GM18507 (cell line): ENCODE measurements around the gene POF1B.
"Not testable (repeated sequence)": the region's sequence is repeated elsewhere in the genome, so short reads cannot be mapped to it uniquely, and the experiment has no call there.

Source experiments
- DNase-seq: peaks from one replicate; pipeline ENCODE4 v3.0.0; 2011; ENCODE audit warnings: low read depth; ENCODE audit not compliant: insufficient read length; ENCODE audit errors: extremely low spot score
- FAIRE-seq: peaks from 2 replicates; lab custom pipeline; 2011; peaks lifted over from hg19 to GRCh38; lab: Jason Lieb, UNC

The POF1B gene, protein sequence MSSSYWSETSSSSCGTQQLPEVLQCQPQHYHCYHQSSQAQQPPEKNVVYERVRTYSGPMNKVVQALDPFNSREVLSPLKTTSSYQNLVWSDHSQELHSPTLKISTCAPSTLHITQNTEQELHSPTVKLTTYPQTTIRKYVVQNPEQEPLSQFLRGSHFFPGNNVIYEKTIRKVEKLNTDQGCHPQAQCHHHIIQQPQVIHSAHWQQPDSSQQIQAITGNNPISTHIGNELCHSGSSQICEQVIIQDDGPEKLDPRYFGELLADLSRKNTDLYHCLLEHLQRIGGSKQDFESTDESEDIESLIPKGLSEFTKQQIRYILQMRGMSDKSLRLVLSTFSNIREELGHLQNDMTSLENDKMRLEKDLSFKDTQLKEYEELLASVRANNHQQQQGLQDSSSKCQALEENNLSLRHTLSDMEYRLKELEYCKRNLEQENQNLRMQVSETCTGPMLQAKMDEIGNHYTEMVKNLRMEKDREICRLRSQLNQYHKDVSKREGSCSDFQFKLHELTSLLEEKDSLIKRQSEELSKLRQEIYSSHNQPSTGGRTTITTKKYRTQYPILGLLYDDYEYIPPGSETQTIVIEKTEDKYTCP

DNA sequence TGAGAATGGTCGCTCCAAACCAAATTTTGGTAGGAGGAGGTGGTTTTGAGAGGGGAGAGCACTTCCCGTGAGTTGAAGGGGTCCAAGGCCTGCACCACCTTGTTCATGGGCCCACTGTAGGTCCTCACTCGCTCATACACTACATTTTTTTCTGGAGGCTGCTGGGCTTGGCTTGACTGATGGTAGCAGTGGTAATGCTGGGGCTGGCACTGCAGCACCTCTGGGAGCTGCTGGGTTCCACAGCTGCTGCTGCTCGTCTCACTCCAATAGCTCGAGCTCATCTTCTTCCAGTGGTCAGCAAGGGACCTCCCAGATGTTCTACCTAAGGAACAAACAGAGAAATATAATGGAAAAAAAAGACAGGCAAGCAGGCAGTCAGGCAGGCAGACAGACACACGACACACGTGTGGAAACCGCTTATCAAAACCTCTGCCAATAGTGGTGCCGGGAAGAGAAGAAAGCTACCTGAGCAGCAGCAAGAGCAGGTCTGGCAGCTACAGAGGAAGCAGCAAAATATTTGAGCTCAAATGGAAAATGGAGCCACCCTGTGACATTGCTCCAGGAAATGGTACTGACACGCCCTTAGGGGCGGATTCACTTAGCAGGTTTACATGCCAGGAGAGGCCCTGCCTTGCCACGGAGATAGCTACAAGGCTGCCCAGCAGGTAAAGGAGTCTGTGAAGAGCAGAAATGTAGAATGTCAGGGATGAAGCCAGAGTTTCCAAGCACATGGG lies at the start of gene POF1B:
Gene POF1B, minus strand, starts transcription at position 492 of the 734 bp plus-strand sequence. Its CDS starts 211 bp downstream, at position 281.
- FAIRE-seq (no peak), DNase-seq (no peak)

DNA sequence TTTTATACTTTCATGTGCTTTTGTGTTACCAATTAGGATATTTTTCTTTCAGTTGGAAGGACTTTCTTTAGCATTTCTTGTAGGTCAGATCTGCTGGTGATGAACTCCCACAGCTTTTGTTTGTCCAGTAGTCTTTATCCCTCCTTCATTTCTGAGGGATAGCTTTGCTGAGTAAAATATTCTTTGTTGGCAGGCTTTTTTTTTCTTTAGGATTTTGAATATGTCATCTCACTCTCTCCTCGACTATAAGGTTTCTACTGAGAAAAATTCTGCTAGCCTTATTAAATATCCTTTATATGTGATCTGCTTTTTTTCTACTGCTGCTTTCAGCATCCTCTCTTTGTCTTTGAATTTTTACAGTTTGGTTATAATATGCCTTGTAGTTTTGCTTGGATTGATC lies 49.6 kb upstream of the POF1B start:
- DNase-seq (no peak), FAIRE-seq (no peak)

DNA sequence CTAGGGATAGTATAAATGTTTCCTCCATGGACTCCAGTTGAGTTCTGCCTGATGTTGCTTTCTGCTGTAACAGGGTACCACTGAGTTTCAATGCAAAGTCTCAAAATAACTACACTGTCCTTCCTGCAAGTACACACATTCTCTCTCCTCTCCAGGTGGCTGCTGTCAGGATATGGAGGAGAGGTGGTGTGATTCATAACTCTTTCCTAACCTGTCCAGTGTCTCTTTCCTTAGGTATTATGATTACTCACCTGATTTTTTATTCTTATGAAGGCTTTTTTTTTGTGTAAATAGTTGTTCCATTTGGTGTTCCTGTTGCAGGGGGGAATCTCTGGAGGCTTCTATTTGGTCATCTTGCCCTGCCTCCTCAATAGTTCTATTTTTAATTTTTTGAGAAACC lies 39.8 kb upstream of the POF1B start:
- DNase-seq (no peak), FAIRE-seq (no peak)

DNA sequence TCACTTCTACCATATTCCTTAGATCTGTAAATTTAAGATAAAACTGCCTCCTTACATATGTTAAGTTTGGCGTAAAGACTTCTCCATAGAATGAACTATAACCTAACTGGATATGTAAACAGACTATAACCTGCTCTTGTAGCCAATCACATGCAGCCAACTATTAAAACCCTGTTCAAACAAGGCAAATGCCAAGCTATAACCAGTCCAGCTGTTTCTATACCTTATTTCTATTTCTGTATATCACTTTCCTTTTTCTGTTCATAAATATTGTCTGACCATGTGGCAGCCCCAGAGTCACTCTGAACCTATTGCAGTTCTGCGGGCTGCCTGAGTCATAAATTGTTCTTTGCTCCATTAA lies 12.4 kb upstream of the POF1B start:
- FAIRE-seq (no peak), DNase-seq (no peak)

DNA sequence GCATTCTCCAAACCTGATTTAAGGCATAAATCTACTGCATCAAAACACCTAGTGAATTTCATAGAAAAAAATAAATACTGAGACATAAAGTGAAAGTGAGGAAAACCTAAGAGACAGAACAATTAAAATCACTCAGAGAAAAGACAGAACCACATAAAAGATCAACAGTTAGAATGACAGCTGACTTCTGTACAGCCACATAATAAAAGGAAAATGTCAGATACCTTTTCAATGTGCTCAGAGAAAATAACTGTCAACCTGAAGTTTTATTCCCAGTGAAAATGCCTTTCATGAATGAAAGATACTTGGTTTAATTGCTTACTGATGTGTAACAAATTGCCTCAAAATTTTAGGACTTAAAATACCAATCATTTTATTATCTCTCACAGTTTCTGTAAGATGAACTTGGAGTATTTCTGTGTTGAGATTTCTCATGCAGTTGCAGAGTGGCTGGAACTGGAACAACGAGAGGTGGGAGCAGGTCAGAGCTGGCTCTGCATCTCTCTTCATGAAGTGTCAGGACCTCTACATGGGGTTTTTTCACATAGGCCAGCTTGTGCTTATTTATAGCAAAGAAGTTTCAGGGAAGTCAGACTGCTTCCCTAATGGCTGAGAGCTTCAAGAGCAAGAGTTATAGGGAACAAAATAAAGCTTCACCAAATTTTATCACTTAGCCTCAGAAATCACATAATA lies 11.9 kb upstream of the POF1B start:
- DNase-seq (no peak), FAIRE-seq (no peak)

DNA sequence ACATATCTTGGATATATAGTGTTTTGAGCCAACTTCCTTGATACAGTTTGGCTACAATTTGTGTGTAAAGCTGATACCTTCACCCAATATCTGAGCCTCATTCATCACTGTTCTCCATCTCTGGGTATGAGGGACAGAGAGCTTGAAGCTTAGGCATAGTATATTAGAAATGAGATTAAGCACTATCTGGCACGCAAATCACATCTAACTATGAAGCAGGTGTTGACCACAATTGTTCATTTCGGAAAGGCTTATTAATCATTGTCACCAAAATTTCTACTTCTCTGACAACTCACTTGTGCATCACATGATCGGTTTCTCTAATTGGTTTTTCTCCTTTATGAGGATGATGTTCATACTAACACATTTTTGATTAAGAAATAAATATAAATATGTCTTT lies 2.1 kb upstream of the POF1B start:
- FAIRE-seq (no peak), DNase-seq (no peak)

DNA sequence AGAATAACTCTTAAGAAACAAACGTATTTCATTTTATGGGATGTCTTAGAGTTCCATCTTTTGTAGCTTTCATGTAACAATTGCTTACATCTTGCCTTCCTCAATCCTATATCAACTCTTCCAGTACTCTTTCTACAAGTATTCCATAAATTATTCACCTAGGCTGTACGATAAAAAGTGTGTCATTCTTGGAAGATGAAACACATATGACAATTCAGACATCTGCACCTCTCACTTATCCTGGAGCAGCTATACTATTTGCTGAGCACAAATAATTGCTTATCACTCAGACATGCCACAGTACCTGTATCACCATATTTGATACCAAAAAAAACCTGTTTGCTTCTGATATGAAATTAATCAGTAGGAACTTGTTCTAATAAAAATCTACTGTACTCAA lies 1.0 kb downstream of the POF1B start:
- DNase-seq (no peak), FAIRE-seq (no peak)

DNA sequence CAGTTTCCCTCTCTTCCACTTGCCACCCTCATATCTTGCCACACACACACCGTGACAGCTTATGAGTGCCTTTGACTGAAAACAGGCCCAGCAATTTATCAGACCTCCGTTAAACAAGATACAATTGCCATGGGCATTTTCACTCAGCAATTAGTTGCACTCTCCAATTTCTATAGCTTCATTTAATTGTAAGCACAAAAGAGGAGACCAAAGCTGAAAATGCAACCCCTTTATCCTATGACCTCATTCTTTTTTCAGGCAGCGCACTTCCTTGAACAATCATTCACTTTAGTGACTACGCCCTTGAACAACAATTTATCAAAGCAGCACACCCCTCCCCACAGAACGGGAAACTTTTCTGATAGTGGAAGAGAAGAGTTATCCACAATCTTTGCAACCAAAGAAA lies 4.1 kb downstream of the POF1B start:
- DNase-seq = no peak
- peak; percentile 18 for FAIRE-seq

DNA sequence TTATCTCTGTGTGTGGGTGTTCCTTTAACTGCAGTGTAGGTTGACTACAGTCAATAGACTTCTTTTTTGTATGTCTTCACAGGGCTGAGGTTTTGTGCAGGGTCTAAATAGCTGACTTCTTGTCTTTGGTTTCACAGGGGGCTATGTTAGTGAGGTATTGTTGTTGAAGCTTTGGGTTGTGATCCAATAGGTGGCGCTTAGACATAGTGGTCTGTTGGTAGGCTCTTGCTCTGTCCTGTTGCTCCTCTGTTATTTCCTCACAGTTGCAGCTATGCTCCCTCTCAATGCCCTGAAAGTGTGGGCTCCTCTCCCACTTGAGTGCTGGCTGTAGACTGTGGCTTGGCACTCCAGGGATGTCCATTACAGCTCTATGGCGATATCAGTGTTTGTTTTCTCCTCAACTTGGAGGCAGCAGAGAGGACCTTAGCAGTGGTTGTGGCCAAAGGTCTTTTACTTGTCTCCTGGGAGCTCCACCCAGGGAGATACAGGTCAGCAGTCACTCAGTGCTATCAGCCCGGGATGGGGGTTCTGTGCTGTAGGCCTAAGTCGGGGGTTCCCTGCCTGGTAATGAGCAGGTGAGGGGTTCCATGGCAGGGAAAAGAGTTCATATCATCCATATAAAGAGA lies 14.0 kb downstream of the POF1B start:
- FAIRE-seq (no peak), DNase-seq (no peak)

DNA sequence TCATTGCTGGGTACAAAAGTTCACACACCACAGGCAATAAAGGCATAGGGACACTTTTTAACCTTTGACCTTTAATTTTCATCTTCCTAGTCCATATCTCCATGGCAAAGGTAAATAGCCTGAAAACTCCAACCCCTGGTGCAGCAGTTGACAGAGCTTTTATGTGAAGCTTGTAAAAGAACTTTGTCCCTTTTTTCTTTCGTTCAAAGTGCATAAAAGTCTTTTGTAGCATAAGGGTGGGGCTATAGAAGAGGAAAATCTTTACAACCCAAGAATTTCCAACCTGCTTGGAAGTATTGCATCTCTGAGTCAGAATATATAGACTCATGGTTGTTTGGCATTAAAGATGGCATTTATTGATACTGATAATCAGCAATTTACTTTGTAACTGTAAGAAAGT lies 20.4 kb downstream of the POF1B start:
- FAIRE-seq = no peak
- no peak for DNase-seq

DNA sequence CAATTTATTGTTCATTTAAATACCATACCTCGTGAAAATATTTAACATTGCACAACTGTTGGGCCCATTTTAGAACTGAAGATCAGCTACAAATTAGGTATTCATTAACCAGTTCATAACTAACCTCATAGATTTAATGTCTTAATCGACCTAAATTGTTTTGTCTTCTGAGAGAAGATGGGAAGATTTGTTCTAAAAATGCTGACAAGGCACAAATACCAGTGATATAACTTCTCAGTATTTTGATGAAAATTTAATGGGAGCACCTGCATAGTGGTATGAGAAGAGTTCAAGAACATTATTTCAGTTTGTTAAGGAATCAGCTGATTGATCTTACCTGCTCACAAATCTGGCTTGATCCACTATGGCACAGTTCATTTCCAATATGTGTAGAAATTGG lies 33.9 kb downstream of the POF1B start:
- FAIRE-seq (no peak), DNase-seq (no peak)

DNA sequence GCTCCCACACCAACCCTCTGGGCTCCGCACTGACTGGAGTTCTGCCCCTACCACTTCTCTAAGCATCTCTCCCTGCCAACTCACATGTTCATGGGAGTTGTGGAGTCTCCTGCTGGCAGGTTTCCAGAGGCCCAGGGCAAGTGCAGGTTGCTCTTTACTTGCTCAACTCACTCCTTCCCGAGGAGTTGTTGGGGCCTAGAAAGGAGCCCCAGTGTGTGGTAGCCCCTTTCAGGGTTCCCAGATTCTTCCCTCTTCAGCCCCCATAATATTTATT lies 52.5 kb downstream of the POF1B start:
- DNase-seq (no peak), FAIRE-seq (no peak)

DNA sequence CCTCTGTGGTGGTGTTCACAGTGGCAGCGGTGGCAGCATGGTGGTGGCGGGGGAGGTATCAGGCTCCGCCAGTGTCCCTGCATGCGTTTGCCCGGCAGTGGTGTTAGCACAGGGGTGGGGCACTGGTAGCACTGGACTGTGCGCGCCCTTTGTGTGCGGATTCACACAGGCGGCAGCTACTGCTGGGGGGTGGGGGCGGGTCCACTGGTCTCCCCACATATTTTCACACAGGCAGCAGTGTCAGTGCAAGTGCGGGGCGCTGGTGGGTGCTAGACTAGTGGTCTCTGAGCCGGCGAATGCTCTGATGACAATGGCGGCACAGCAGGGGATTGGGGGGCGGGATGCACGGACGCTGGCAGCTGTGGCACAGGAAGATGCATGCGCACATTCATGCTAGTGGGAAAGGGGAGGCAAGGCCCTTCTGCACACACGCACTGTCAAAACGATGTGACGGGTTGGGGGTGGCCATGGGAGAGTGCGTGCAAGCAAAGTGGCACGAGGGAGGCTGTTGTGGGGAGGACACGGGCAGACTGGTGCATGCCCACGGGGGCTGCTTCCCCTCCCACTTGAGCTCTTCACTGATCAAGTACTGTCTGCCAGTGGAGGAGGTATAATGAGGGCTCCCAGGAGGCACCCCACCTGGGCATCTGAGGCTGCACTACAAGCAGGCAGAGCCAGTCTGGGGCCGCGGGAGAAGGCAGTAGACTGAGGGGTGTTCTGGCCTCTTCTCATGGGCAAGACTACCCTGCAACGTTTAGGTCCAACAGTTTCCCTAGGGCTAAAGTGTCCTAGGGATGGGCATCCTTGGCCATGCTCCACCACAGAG lies 53.0 kb downstream of the POF1B start:
- FAIRE-seq = no peak
- DNase-seq = no peak

DNA sequence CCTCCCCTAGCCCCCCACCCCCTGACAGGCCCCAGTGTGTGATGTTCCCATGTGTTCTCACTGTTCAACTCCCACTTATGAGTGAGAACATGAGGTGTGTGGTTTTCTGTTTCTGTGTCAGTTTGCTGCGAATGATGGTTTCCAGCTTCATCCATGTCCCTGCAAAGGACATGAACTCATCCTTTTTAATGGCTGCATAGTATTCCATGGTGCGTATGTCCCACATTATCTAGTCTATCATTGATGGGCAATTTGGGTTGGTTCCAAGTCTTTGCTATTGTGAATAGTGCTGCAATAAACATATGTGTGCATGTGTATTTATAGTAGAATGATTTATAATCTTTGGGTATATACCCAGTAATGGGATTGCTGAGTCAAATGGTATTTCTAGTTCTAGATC lies 68.1 kb downstream of the POF1B start:
- not testable (repeated sequence) for FAIRE-seq, DNase-seq

DNA sequence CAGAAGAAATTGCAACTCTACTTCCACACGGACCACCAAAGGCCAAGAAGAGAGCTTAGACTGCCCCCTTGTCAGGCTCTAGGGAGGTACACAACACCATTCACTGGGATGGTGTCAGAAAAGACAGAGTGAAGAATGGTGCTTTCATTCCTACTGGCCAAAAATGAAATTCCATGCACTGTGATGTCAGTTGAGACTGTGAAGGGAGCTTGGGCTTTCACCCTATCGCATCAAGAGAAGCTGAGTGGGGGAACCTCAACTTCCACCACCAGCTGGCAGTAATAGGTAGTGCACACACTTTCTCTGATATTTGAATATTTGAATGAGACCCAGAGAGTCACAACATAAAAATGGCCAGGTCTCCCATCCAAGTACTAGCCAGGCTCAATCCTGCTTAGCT lies 69.7 kb downstream of the POF1B start:
- DNase-seq = no peak
- FAIRE-seq = no peak

DNA sequence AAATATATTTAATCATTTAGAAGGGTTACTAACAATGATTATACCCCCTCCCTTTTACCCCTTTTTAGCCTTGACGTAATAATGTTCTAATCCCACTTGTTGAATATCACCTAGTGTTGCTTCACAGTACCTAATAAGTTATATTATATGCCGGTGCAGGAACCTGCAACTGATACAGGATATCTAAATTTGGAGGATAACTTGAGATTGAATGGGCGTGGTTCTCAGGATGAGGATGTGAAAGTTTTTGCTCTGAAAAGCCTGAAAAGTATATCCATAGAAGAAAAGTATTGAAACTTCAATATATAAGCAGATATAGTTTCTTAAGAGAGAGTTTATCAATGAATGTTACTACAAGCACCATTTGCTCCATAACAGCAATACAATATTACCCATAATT lies 75.9 kb downstream of the POF1B start:
- FAIRE-seq (no peak), DNase-seq (no peak)

DNA sequence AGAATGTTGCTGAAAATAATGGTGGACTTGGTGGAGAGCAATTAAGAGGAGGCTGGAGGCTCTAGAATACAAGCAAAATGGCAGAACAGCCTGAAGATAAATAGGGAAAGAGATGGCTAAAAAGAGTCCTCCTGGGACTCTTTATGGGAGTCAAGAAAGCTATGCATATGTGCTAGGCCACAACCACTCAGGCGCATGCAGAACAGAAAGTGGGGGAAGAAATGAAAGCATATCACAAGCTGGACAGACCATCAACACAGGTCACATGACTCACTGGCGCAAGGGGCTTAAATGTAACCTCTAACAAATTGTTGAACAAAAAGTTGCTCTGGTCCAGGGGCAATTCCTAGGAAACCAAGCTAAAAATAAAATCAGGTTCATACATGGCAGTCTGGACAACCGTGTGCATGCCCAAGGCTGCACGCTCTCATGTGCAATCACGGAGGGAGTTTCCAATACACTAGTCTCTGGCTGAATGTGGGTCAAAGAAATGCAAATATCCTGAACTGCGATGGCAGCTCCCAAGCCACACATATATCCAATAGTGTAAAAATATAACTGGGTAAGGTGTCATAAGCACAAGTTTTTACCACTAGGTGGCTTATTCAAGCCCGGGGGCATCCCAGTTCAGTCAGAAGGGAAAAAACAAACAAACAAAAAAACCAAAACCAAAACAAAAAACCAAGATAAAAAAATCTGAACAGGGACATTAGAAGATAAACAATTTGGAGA lies 90.3 kb downstream of the POF1B start:
- FAIRE-seq (no peak), DNase-seq (no peak)

DNA sequence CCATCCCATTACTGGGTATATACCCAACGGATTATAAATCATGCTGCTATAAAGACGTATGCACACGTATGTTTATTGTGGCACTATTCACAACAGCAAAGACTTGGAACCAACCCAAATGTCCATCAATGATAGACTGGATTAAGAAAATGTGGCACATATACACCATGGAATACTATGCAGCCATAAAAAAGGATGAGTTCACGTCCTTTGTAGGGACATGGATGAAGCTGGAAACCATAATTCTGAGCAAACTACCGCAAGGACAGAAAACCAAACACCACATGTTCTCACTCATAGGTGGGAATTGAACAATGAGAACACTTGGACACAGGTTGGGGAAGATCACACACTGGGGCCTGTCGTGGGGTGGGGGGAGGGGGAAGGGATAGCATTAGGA lies 94.2 kb downstream of the POF1B start:
- not testable (repeated sequence) for FAIRE-seq, DNase-seq
